PC-3 (cell line): ENCODE measurements around the gene LRP1B. TPM values are rescaled to one million over a fixed set of nuclear protein-coding genes. Genes with fewer than 3 reads are reported as not detected.

Experiments
- ATAC-seq: fragments of 200-7000 bp; cut with Tn5 transposase; 2 replicates; pipeline ENCODE4 v1.9.1; 2020; ENCODE audit warnings: mild to moderate bottlenecking, moderate library complexity
- BruUV-seq: library from RNA; stranded (reverse); fragments of 400-500 nt; replicated peaks from 2 replicates; lab custom pipeline; 2021; lab: Mats Ljungman, UMichigan
- CTCF ChIA-PET: fragments of 300-600 bp; sonication (Branson Sonifier 250); formaldehyde crosslinking; loops from one replicate; lab custom pipeline; 2022; ENCODE audit warnings: antibody characterized with exemption; lab: Charles Lee
- POLR2A ChIA-PET: fragments of 300-600 bp; sonication (Branson Sonifier 250); formaldehyde crosslinking; loops from one replicate; lab custom pipeline; 2022; ENCODE audit warnings: antibody characterized with exemption; ENCODE audit not compliant: unreplicated experiment; lab: Charles Lee
- DNase-seq: peaks from one replicate; pipeline ENCODE4 v3.0.0-alpha.2; 2015
- H2AFZ ChIP-seq: fragments of 300-600 bp; sonication (generic); 2 replicates; pipeline ENCODE4 v1.6.0; 2016; ENCODE audit warnings: antibody characterized with exemption, low read length
- H3F3A ChIP-seq: fragments of 300-600 bp; sonication (generic); one replicate; pipeline ENCODE4 v1.6.0; 2017; ENCODE audit warnings: antibody characterized with exemption, low read length, control low read depth, mild to moderate bottlenecking; ENCODE audit not compliant: unreplicated experiment
- H3K27ac ChIP-seq: fragments of 300-600 bp; sonication (generic); 2 replicates; pipeline ENCODE4 v1.5.1; 2016; ENCODE audit warnings: mild to moderate bottlenecking, low read length
- H3K27me3 ChIP-seq: fragments of 300-600 bp; sonication (generic); 2 replicates; pipeline ENCODE4 v1.6.1; 2016; ENCODE audit warnings: low read length, mixed read lengths
- H3K36me3 ChIP-seq: fragments of 300-600 bp; sonication (generic); 2 replicates; pipeline ENCODE4 v1.6.1; 2016; ENCODE audit warnings: low read depth, mixed run types, low read length, mixed read lengths
- H3K4me1 ChIP-seq: fragments of 300-600 bp; sonication (generic); 2 replicates; pipeline ENCODE4 v1.5.1; 2016; ENCODE audit warnings: low read length; ENCODE audit not compliant: insufficient read depth
- H3K4me2 ChIP-seq: fragments of 300-600 bp; sonication (generic); 2 replicates; pipeline ENCODE4 v1.6.0; 2016; ENCODE audit warnings: low read length
- H3K4me3 ChIP-seq: fragments of 300-600 bp; sonication (generic); 2 replicates; pipeline ENCODE4 v1.5.1; 2016; ENCODE audit warnings: mild to moderate bottlenecking, low read length, mixed read lengths
- H3K79me2 ChIP-seq: fragments of 300-600 bp; sonication (generic); 2 replicates; pipeline ENCODE4 v1.6.1; 2017; ENCODE audit warnings: low read length, mixed read lengths
- H3K9ac ChIP-seq: fragments of 300-600 bp; sonication (generic); 2 replicates; pipeline ENCODE4 v1.6.0; 2016; ENCODE audit warnings: mild to moderate bottlenecking, low read length
- H3K9me2 ChIP-seq: fragments of 300-600 bp; sonication (generic); replicated peaks from 2 replicates; pipeline ENCODE4 v1.6.1; 2016; ENCODE audit warnings: mixed run types, low read length, mixed read lengths
- H3K9me3 ChIP-seq: fragments of 300-600 bp; sonication (generic); 2 replicates; pipeline ENCODE4 v1.6.1; 2016; ENCODE audit warnings: low read length, mixed read lengths
- H4K20me1 ChIP-seq: fragments of 300-600 bp; sonication (generic); 2 replicates; pipeline ENCODE4 v1.6.1; 2016; ENCODE audit warnings: low read length, mixed read lengths
- EZH2 ChIP-seq: fragments of 300-600 bp; sonication (generic); IDR thresholded peaks from one replicate; pipeline ENCODE4 v1.6.1; 2017; ENCODE audit warnings: antibody characterized with exemption, mild to moderate bottlenecking, low read length; ENCODE audit not compliant: unreplicated experiment
- EZH2phosphoT487 ChIP-seq: fragments of 300-600 bp; sonication (generic); IDR thresholded peaks from 2 replicates; pipeline ENCODE4 v1.6.1; 2018; ENCODE audit warnings: mild to moderate bottlenecking, antibody characterized with exemption, low read length, borderline replicate concordance
- intact Hi-C: fragments of 100-400 bp; cut with micrococcal nuclease; formaldehyde crosslinking; loops from 2 replicates; pipeline ENCODE4 v1.9.0; 2023
- total RNA-seq: library from RNA; depleted of rRNA; stranded (reverse); fragments of >200 nt; gene quantifications from 2 replicates; pipeline ENCODE4 v1.2.3, GENCODE V29; 2014
- TF ChIP-seq, protein P1 (sequence below): fragments of 300-600 bp; sonication (generic); conservative IDR thresholded peaks from 2 replicates; pipeline ENCODE4 v1.5.1; 2017; ENCODE audit warnings: antibody characterized with exemption, low read depth, mild to moderate bottlenecking, low read length

LRP1B gene
- total RNA-seq, 1 experiment from 2014 or later: 0.04 TPM

DNA sequence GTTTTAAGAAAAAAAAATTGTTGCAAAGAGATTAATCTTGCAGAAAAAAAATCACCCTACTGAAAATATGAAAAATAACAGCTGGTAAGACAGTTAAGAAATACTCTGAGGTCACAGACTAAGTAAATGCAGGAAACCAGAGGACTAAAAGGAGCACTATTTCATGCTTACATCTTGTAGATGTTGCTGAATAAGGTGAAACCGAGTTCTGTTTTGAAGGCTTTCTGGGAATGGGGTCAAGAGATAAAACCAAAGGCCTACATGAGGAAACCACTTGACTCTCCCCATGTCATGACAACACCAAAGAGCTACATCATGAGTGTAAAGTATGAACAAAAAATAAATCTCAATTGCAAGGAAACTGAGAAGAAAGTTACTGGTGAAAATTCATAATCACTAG, 197.6 kb downstream of the LRP1B start:
- Histone ChIP-seq H3K9me2 (no peaks in the 10 kb centered on the region), H3K27ac (no peak overlapping the region), H3K36me3 (no peaks in the 10 kb centered on the region), H4K20me1 (no peaks in the 10 kb centered on the region), H3K27me3 (no peaks in the 10 kb centered on the region), H2AFZ (no peak overlapping the region), H3K4me2 (no peak overlapping the region), H3K4me1 (no peaks in the 10 kb centered on the region), H3K79me2 (no peaks in the 10 kb centered on the region), H3K4me3 (no peak overlapping the region), H3F3A (no peaks in the 10 kb centered on the region), H3K9me3 (no peaks in the 10 kb centered on the region), H3K9ac (no peak overlapping the region)
- no peak for TF ChIP-seq EZH2phosphoT487
- no peak for TF ChIP-seq EZH2
- TF ChIP-seq, protein P1, sequence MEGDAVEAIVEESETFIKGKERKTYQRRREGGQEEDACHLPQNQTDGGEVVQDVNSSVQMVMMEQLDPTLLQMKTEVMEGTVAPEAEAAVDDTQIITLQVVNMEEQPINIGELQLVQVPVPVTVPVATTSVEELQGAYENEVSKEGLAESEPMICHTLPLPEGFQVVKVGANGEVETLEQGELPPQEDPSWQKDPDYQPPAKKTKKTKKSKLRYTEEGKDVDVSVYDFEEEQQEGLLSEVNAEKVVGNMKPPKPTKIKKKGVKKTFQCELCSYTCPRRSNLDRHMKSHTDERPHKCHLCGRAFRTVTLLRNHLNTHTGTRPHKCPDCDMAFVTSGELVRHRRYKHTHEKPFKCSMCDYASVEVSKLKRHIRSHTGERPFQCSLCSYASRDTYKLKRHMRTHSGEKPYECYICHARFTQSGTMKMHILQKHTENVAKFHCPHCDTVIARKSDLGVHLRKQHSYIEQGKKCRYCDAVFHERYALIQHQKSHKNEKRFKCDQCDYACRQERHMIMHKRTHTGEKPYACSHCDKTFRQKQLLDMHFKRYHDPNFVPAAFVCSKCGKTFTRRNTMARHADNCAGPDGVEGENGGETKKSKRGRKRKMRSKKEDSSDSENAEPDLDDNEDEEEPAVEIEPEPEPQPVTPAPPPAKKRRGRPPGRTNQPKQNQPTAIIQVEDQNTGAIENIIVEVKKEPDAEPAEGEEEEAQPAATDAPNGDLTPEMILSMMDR: no peak
- BruUV-seq: no TSS peak
- ATAC-seq (no peak), DNase-seq (no peak)
- intact Hi-C loops: no loop called here
- POLR2A ChIA-PET: no interaction called here
- CTCF ChIA-PET: no interaction called here

DNA sequence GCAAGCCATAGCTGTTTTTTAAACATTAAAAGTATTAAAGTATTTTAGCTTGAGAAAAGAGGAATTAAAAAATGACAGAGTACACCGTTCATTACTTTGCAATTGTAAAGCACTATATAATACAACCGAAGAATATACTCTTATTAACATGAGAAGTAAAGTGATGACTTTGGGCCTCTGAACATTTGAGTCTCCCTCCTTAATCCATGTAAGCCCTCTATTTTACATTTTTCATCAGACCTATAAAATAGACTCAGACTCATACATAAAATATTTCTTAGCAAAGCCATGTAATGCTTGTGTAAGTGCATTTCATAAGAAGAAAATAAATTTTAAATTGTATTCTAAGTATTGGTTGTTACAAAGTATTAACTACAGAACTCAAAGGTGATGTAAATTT, 198.6 kb downstream of the LRP1B start:
- Histone ChIP-seq H3K27me3 (no peaks in the 10 kb centered on the region), H3K9me3 (no peaks in the 10 kb centered on the region), H3K79me2 (no peaks in the 10 kb centered on the region), H3K4me1 (no peaks in the 10 kb centered on the region), H3K4me3 (no peak overlapping the region), H3K27ac (no peak overlapping the region), H3K4me2 (no peak overlapping the region), H3F3A (no peaks in the 10 kb centered on the region), H3K9me2 (no peaks in the 10 kb centered on the region), H4K20me1 (no peaks in the 10 kb centered on the region), H3K9ac (no peak overlapping the region), H3K36me3 (no peaks in the 10 kb centered on the region), H2AFZ (no peak overlapping the region)
- no peak for DNase-seq
- ChIA-PET POLR2A (no interaction called here), CTCF (no interaction called here)
- TF ChIP-seq EZH2phosphoT487 (no peak), EZH2 (no peak)
- intact Hi-C loops: no loop called here
- no TSS peak for BruUV-seq
- ATAC-seq: no peak

DNA sequence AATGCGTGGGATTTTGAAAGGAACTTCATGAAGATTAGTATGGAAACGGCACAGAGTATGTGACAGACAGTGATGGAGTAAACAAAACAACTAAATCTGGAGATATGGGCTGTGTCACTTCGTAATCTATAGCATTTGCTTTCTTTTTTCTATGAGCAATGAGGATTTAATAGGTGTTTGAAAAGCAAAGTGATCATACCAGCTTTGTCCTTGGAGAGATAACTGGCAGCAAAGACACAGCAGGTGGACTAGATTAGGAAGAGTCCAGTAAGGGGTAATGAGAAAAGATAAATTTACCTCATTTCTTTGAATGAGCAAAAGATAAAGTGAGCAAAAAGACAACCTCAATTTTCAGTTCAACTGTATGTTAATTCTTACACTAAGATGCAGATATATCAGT, 199.0 kb downstream of the LRP1B start:
- Histone ChIP-seq H3K27ac (no peak overlapping the region), H3K79me2 (no peaks in the 10 kb centered on the region), H2AFZ (no peak overlapping the region), H3K4me3 (no peak overlapping the region), H3K27me3 (no peaks in the 10 kb centered on the region), H3K9me2 (no peaks in the 10 kb centered on the region), H4K20me1 (no peaks in the 10 kb centered on the region), H3K9ac (no peak overlapping the region), H3K9me3 (no peaks in the 10 kb centered on the region), H3K4me2 (no peak overlapping the region), H3K4me1 (no peaks in the 10 kb centered on the region), H3K36me3 (no peaks in the 10 kb centered on the region), H3F3A (no peaks in the 10 kb centered on the region)
- ATAC-seq (no peak), DNase-seq (no peak)
- BruUV-seq: no TSS peak
- intact Hi-C loops: no loop called here
- POLR2A ChIA-PET: no interaction called here
- TF ChIP-seq EZH2phosphoT487: no peak
- TF ChIP-seq EZH2: no peak
- TF ChIP-seq, protein P1: no peak
- CTCF ChIA-PET: no interaction called here
